Activated CD8-positive, alpha-beta T cell treated with anti-CD3 and anti-CD28 coated beads, Interleukin-2, amount 10 ng/mL, durations not matched to agents 7 days and 5 days (primary cell): ENCODE results near the gene TAF4. TPM values are rescaled to one million over a fixed set of nuclear protein-coding genes. Genes with fewer than 3 reads are reported as not detected.

Source experiments
- microRNA-seq: library from miRNA; unstranded; fragments of <30 nt; microRNA quantifications from one replicate; pipeline ENCODE4 v1.2.0, GENCODE V29; 2022
- total RNA-seq, 2 experiments: library from RNA; stranded (reverse); gene quantifications; one replicate each; pipeline ENCODE4 v1.2.3, GENCODE V29; 2021

The TAF4 gene
- total RNA-seq, 2 experiments from 2014 or later = 24.0 to 24.1 TPM

Small RNA genes within 50 kb of the gene (microRNA-seq; reads per million reads assigned to microRNA genes)
- gene MIR1257 (not detected), gene MIR3195 (not detected)

Other genes with a start within 250 kb of the TAF4 start
- 10 to 100 TPM; 42.4 to 42.8 TPM for gene LSM14B, start 56.6 kb upstream of the TAF4 start, total RNA-seq
- gene PSMA7, start 77.5 kb upstream of the TAF4 start, total RNA-seq = 100 to 1,000 TPM; 333 to 352 TPM
- gene SS18L1, start 77.9 kb upstream of the TAF4 start, total RNA-seq = 10 to 100 TPM; 15.9 to 17.9 TPM
- gene MTG2, start 117.1 kb upstream of the TAF4 start, total RNA-seq = 10 to 100 TPM; 31.7 to 34.4 TPM
- not detected for gene HRH3, start 154.4 kb upstream of the TAF4 start, total RNA-seq
- 10 to 100 TPM; 24.1 to 26.4 TPM for gene OSBPL2, start 172.6 kb upstream of the TAF4 start, total RNA-seq
- 100 to 1,000 TPM in 1 of 2 experiments, 10 to 100 TPM in 1; 97.7 to 103 TPM for gene ADRM1, start 237.1 kb upstream of the TAF4 start, total RNA-seq